GM21526 (cell line): ENCODE measurements around the gene TYW1.
"Not testable (repeated sequence)": the region's sequence is repeated elsewhere in the genome, so short reads cannot be mapped to it uniquely, and the experiment has no call there.

Source experiments
- ATAC-seq: cut with Tn5 transposase; IDR thresholded peaks from one replicate; pipeline ENCODE4 v1.9.1; 2021; ENCODE audit warnings: moderate library complexity; ENCODE audit not compliant: unreplicated experiment, low FRiP score

Gene TYW1, protein sequence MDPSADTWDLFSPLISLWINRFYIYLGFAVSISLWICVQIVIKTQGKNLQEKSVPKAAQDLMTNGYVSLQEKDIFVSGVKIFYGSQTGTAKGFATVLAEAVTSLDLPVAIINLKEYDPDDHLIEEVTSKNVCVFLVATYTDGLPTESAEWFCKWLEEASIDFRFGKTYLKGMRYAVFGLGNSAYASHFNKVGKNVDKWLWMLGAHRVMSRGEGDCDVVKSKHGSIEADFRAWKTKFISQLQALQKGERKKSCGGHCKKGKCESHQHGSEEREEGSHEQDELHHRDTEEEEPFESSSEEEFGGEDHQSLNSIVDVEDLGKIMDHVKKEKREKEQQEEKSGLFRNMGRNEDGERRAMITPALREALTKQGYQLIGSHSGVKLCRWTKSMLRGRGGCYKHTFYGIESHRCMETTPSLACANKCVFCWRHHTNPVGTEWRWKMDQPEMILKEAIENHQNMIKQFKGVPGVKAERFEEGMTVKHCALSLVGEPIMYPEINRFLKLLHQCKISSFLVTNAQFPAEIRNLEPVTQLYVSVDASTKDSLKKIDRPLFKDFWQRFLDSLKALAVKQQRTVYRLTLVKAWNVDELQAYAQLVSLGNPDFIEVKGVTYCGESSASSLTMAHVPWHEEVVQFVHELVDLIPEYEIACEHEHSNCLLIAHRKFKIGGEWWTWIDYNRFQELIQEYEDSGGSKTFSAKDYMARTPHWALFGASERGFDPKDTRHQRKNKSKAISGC

DNA sequence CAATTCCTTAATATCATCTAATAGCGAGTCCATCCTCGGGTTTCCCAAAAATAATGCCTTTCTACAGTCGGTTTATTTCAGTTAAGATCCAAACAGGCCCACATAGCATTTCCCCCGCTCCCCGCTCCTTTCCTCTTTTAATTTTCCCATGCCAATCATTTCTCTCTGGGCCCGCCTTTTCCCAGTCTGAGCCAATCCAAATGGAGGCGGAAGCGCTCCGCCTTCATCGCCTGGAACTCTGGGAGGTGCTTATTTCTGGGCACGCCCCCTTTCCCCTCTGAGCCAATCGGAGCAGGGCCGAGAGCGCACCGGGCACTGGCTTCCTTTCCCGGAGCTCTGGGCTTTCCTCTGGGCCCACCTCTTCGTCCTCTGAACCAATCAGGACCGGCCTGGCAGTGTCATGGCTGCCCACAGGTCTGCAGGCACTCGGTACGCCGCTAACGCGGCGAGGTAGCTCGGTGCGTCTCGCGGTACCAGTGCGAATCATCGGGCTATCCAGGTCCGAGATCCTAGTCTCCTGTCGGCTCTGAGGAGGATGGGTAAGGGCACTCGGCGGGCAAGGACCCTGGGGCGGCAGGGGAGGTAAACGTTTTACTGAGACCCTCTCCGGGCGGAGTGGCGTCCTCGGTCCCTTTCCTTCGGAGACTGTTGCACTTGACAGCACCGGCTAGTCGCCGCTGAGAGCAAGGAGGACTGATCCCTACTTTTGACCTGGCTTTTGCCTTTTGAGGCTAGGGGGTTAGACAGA is at the start of gene TYW1:
Gene TYW1, plus strand, starts transcription at position 390 of the 748 bp plus-strand sequence. Its CDS starts 146 bp downstream, at position 536.
- peak; percentile 85 for ATAC-seq

DNA sequence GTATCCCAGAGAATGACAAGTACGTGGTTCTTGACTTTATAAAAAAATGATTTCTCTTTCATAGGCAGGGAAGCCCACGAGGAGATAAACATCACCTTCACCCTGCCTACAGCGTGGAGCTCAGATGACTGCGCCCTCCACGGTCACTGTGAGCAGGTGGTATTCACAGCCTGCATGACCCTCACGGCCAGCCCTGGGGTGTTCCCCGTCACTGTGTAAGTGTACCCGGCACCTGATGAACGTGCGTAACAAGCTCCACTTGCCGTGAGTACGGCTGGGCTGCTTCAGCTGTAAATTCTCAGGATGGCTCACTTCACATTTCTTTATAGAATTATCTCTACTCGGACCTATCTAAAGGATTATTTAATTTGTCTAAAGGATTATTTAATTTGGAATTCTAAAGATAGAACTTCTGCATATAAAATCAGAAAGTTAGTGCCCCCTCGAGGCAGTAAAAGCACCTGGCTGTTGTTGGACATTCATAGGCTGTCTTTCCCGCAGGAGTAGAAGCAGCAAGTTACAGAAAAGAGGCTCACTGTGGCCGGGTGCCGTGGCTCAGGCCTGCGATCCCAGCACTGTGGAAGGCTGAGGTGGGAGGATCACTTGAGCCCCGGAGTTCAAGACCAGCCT is 48.0 kb upstream of the TYW1 start:
- no peak for ATAC-seq

DNA sequence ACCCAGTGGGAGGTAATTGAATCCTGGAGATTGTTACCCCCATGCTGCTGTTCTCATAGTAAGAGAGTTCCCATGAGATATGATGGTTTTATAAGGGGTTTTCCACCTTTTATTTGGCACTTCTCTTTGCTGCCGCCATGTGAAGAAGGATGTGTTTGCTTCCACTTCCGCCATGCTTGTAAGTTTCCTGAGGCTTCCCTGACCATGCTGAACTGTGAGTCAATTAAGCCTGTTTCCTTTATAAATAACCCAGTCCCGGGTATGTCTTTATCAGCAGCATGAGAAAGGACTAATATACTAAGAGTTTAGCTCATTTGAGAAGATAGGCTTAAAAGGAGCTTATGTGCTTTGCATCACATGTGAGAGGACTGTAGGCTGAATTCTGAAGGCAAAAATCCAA is 46.3 kb upstream of the TYW1 start:
- no peak for ATAC-seq

DNA sequence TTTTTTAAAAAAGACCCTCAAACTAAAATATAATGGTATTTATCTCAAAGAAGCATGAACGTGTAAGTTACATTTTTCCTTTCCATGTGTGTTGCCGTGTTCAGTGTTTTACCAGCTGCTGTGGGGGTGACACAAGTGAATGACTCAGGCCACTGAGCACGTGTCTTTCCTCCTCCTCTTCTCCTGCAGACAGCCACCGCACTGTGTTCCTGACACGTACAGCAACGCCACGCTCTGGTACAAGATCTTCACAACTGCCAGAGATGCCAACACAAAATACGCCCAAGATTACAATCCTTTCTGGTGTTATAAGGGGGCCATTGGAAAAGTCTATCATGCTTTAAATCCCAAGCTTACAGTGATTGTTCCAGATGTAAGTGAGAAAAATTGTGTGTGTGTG is 45.9 kb upstream of the TYW1 start:
- ATAC-seq: no peak

DNA sequence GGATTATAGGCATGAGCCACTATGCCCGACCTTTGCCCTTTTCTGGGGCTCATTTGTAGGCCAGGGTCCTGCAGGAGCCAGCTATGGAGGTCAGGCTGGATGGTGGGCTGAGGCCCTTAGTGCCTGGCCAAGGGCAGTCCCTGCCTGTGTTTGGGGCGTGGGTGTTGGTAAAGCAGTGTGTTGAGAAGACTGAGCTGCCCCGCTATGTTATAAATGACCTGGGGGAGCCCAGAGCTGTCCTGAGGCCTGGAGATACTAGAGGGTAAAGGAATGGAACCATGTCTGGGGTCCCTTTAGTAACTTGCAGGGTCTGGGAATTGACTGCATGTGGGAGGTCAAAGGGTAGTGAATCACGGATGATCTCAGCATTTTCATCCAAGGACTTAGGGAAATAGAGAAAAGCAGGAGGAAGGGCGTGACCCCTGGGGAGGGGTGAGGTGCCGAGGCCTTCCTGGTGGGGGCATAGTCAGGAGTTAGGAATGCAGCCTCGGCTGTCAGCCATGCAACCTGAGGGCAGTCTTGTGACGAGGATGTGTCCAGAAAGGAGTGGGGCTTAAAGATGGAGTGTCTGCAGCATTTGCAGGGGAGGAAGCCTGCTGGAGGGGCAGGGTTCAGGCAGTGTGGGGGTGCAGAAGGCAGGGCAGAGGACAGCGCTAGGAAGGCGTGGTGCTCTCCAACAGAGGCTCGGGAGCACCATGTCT is 44.1 kb upstream of the TYW1 start:
- ATAC-seq: no peak

DNA sequence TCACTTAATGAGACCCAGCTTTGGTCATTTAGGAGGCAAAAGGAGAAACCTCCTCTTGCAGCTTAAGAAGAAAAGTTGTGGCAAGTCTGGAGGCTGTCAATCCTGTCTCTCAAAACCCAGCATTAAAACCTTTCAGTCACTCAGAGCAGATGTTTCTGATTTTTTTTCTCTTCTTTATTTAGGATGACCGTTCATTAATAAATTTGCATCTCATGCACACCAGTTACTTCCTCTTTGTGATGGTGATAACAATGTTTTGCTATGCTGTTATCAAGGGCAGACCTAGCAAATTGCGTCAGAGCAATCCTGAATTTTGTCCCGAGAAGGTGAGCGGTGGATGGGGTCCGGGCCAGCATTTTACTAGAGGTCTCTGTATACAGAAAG is 43.6 kb upstream of the TYW1 start:
- no peak for ATAC-seq

DNA sequence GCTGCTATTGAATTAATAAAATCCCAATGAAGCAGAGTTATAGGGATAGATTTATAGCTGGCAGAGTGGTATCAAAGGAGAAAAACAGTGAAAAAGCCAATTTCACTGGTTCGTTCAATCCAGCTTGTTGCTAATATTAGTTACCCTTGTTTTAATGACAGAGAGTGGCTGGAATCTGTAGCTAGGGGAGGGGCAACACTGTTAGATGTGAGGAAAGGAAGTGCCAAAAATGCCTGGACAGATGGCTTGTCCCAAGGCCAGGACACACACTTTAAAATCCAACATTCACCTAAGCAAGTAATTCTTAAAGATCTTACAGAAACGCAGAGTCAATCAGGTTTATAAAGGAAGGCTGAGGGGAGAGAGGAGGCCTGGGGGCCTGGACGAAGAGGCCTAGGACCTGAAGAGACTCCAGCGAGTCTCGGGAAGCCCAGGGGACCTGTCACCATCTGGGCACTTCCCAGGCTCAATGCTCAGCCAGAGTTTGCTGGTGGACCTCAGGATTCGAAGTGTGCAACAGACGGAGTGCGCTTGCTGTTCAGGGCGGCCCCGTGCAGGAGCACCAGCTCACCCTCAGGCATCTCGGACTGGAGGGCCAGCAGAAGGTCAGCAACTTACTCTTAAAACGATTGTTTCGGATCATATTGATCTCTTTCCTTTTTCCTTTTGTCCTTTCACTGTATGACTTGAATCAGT is 38.9 kb upstream of the TYW1 start:
- no peak for ATAC-seq

DNA sequence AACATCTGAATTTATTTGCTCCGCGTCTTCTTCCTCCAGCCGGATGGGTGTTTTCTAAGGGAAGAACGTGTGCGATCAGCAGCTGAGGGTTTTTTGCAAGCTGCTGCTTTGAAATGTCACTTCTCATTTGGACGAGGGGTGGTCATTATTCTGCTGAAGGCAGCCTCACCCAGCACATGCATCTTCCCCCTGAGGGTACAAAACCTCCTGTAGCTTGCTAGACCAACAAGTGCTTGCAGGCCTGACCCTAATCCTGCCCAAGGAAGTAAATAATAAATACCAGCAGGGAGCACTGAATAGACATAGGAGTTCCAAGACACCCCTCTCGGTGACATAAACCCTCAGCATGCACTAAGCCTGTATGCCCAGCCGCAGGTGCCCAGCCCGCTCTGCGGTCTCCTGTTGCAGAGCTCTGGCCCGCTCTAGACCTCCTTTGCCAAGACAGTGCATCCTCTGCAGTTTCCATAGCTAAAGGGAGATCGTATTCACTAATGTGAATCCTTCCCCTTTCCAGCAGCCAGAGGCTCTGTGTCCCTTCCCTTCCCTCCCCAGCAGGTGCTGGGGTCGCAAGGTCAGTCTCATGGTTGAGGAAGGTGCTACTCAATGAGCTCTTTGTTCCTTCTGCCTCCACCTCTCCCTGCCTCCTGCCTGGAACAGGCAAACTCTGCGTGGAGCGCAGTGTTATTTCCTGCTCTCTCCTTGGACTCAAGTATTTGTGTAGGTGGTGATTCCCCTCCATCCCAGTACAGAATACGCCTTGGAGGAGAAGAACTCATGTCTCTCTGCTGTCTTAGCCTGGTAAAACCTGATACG is 37.9 kb upstream of the TYW1 start:
- ATAC-seq: no peak

DNA sequence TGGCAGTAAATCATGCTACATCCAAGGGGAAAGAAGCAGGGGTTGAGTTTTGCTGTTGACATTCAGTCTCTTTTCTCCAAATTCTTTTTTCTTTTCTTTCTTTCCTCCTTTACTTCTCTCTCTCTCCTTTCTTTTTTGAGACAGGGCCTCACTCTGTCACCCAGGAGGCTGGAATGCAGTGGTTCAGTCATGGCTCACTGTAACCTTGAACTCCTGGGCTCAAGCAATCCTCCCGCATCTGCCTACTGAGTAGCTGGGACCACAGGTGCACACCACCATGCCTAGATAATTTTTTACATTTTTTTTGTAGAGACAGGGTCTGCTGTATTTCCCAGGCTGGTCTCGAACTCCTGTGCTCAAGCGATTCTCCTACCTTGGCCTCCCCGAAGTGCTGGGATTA is 36.4 kb upstream of the TYW1 start:
- no peak for ATAC-seq

DNA sequence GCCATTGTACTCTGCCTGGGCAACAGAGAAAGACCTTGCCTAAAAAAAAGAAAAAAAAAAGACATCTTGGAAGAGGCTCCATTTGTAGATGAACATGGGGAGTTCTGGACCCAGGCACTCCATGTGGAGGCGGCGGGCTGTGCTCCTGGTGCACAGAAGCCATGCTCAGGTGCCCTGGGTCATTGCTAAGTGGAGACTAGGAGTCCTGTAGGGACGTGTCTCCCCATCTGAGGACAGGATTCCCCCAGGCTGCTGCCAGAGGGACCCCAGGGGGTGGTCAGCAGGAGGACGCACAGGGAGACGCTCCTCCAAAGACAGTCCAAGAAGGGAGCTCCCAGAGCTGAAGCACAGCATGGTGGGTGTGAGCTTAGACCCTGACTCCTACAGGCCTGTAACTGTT is 35.5 kb upstream of the TYW1 start:
- ATAC-seq: no peak

DNA sequence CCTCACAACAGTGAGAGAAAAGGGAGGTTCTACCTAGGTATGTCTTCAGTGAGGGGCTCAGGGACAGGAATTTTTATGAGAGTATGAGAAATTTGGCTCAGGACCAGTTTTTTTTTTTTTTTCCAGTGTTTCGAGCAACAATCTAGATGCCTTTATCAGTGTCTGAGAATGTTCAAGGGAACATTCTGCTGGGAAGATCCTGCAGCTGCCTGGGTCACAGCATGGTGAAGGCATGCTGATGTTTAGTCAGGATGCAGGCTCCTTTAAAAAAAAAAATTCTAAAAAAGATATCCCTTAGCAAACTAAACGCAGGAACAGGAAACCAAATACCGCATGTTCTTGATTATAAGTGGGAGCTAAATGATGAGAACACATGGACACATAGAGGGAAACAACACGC is 32.2 kb upstream of the TYW1 start:
- ATAC-seq: no peak

DNA sequence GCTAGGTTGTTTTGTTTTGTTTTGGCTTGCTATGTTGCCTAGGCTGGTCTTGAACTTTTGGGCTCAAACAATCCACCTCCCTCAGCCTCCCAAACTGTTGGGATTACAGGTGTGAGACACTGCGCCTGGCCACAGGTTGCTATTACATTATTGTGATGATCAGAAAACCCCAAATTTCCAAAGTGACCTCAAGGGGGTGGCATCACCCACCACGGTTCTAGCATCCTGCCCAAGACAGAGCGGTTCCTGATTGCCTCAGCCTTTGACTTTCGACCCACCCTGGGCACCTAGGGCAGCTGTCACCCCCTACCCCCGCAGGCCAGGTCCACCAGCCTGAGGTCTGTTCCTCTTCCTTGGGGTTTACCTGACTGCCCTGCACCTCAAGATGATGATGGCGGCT is 29.6 kb upstream of the TYW1 start:
- no peak for ATAC-seq

DNA sequence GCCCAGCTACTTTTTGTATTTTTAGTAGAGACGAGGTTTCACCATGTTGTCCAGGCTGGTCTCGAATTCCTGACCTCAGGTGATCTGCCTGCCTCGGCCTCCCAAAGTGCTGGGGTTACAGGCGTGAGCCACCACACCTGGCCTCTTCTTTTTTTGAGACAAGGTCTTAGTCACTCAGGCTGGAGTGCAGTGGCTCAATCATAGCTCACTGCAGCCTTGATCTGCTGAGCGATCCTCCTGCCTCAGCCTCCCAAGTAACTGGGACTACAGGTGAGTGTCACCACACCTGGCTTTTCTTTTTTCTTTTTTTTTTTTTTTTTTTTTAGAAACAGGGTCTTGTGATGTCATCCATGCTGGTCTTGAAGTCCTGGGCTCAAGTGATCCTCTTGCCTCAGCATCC is 27.6 kb upstream of the TYW1 start:
- not testable (repeated sequence) for ATAC-seq

DNA sequence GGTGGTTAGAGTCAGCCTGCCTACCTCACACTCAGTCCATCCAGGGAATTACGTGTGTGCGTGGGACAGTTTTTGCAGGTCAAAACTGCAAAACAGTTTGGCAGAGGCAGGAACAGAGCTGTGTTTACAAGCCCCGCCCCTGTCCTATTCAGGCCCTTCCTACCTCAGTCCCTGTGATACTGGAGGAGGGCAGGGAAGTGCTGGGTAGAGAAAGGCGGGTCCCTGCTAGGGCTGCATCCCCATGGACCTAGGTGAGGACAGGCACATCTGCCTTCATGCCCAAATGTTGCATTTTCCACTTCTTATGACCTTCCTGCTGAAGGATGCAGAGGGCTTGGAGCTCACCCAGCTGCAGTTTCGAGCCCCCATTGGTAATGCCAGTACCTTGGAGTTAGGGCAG is 26.3 kb upstream of the TYW1 start:
- no peak for ATAC-seq

DNA sequence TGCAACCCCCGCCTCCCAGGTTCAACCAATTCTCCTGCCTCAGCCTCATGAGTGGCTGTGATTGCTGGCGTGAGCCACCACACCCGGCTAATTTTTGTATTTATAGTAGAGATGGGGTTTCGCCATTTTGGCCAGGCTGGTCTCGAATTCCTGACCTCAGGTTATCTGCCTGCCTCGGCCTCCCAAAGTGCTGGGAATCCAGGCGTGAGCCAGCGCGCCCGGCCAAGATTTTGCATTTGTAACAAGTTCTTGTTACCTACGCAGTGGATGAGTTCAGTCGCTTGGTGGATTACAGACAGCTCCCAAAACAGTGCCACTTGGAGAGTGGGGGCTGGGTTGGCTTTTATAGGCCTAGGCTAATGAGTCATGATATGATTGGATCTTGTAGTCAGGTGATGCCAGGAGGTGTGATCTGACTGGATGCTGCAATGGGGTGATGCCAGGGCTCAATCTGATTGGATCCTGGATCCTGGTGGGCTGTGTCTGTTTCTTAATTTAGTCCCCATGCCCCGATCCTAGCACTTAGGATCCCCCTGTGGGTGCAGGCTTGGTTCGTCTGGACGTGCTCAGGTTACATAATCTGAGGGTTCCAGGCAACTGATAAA is 21.5 kb upstream of the TYW1 start:
- ATAC-seq: no peak

DNA sequence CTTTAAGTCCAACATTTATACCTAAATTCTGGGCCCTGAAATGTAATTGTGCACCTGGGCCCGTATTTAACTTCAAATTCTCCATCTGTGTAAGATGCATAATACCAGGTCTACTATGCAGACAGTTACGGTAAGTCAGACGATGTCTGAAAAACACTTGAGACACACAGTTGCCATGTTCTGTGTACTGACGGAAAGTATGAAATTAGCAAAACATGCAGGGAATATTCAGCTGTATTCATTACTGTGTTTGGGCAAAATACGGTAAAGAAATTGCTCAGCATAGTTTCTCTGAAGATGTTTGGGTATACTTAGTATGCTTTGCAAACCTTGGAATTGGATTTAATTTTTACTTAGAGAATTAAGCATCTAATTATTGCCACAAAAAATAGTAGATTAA is 18.3 kb upstream of the TYW1 start:
- not testable (repeated sequence) for ATAC-seq

DNA sequence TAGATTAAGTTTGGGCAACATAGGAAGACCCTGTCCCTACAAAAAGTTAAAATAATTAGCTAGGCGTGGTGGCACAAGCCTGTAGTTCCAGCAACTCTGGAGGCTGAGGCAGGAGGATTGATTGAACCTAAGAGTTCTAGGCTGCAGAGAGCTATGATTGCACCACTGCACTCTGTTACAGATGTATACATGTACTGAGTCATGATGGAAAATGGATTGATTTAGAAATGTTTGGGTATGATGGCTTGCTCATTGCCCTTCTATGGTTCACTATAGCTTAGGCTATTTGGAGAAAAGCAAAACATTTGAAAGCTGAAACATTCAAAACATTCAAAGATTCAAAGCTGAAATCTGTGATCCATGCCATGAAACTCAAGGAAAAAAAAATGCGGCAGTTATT is 17.6 kb upstream of the TYW1 start:
- ATAC-seq: not testable (repeated sequence)

DNA sequence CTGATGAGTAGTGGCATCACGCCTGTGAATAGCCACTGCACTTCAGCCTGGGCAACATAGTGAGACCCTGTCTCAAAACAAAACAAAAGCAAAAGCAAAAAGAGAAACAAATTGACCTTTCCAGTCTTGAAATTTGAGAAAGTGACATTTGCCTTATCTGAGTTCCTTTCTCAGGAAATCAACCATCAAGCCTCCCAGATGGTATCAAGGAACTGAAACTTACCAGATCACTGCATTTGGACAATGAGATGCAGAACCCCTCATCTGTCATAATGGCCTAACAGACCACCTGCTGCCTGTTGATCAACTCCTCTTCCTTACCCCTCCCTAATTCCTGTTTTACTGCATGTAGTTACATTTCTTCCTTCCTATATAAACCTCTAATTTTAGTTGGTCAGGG is 16.3 kb upstream of the TYW1 start:
- not testable (repeated sequence) for ATAC-seq
